ENCODE measurements around the gene COL4A6.

The COL4A6 gene

GRCh38 chrX:108209006-108209554 lies 229.1 kb downstream of the COL4A6 start:
- no peak for DNase-seq

GRCh38 chrX:108203540-108203939 lies 234.7 kb downstream of the COL4A6 start:
- no peak for DNase-seq

GRCh38 chrX:108199691-108200090 lies 238.5 kb downstream of the COL4A6 start:
- no peak for DNase-seq

- no peak for DNase-seq
Observed at GRCh38 chrX:108199041-108199440, 239.2 kb downstream of the COL4A6 start.

- no peak for DNase-seq
Observed at GRCh38 chrX:108198420-108198819, 239.8 kb downstream of the COL4A6 start.

DNA sequence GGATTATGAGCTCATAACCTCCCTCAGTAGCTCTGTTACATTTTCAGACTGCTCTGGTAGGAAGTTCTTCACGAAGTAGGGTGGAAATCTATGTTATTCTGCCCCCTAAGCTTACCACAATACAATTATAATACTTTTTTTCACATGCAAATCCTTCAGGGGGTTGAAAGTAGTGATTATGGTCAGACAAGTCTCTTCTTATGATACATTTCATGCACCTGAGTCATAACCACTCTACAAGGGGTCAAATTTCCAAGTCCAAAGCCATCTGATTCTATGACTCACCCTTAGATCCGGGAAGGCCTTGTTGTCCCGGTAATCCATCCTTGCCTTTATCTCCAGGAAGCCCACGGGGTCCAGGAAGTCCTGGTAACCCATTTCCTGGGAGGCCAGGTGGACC lies 251.4 kb downstream of the COL4A6 start:
- DNase-seq = no peak

- no peak for DNase-seq
Observed at GRCh38 chrX:108178143-108178498, 260.1 kb downstream of the COL4A6 start.

- no peak for DNase-seq
Observed at GRCh38 chrX:108177351-108178142, 260.7 kb downstream of the COL4A6 start.

DNA sequence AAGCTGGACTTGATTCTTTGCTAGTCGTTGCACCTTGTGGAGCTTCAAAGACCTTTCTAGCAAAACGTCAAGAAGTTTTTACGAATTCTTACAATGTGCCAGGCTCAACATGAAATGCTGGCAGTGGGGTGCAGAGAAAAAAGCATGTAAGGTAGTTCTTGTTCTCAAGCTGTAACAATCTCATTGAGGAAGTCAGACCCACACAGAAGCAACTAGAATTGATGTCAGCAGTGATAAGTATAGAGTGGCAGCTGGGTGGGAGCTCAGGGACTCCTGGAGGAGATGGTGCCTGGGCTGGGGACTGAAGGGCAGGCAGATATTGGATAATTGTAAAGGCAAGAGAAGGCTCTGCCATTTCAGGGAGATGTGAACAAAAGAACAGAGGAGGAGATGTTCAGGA lies 264.3 kb downstream of the COL4A6 start:
- no peak for DNase-seq

DNA sequence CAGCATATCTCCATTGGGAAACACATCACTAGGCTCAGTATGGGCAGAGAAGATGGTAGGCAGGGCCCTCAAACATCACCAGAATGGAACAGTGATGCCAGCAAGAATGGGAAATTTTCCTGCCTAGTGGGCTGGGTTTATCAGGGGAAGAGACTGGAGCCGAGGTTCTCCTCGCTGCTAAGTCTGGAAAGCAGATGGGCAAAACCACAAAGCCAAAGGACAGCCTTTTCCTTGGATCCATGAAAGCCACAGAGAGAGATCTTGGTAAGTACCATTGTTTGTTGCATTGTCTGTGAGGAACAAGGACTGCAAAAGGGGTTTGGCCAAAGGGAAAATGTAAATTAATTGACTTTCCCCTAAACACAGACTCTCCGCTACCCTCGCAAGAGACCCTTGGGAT lies 266.6 kb downstream of the COL4A6 start:
- DNase-seq = no peak

DNA sequence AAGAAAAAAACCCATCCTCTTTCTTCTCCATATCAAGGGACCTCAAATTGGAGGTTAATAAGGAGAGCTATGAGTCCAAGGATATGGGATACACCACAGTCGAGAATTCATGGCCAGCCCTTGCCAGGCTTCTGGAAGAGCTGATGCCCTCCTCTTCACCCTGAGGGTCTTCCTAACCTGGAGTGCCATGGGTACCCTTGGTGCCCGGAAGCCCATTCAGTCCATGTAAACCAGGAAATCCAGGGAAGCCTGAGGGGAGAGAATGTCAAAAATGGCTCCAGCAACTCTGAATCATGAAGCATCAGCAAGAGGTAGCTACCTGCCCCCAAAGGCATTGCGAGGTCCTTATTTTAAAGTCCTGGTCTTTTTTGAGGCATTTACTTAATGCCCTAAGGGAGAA lies 268.5 kb downstream of the COL4A6 start:
- no peak for DNase-seq

DNA sequence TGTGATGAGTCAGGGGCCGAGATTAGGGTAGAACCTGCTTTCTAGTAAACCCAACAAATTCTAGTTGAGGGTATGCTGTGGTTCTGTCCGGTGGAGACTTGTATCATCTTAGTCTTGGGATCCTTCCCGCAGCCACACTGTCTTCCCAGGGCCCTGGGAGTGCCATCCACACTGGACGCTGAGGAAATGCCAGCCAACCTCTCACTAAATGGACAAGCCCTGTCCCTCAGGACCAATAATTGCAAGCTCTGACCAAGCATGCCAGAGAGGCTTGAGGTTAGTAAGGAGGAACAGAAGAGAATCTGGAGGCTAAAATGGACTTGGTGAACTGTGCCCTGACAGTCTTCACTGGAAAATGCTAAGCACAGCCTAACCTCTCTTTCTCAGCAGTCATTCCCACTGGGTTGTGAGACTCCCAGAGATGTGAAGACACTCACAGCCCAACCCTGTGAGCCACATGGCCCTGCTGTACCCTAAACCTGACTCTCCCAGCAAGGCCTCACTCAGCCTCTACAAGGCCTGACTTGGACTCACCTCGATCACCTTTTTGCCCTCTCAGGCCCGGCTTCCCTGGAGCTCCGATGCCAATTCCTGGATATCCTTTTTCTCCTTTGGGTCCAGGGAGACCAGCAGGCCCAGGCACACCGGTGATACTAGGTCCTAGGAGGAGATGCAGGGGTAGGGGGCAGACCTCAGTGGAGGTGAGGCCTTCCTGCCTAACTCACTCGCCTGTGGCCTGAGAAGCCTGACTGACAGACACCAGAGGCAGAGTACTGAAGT lies 269.1 kb downstream of the COL4A6 start:
- DNase-seq = no peak

- no peak for DNase-seq
Observed at GRCh38 chrX:108167211-108167872, 270.9 kb downstream of the COL4A6 start.

- no peak for DNase-seq
Observed at GRCh38 chrX:108165383-108166111, 272.7 kb downstream of the COL4A6 start.

DNA sequence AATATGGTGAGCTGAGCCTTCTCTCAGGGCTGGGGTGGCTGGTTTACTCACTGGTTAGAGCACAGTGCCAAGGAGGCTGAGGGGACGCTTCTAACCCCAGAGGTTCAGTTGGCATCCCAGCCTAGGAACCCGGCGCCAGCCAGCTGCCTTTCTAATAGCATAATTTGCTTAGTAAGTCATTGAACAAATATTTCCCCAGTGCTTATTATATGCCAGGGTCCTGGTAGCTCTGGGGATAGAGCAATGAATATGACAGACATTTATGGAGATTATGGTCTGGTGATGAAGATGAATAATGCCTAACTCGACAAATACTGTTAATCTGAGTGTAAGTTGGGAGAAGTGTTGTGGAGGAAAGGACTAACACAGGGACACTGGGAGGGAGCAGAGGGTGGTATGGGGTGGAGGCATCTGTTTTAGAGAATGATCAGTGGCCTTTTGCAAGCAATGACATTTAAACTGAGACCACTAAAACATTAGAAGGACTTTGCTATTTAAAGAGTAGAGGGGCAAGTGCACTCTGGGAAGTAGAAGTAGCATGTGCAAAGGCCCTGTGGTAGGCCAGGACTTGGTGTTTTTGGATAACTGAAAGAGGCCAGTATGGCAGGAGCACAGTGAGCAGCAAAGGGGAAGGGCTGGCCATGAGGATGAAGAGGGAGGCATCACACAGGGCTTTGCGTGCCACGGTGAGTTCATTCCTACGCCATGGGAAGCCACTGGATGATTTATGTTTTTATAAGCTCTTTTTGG lies 274.7 kb downstream of the COL4A6 start:
- DNase-seq = no peak

DNA sequence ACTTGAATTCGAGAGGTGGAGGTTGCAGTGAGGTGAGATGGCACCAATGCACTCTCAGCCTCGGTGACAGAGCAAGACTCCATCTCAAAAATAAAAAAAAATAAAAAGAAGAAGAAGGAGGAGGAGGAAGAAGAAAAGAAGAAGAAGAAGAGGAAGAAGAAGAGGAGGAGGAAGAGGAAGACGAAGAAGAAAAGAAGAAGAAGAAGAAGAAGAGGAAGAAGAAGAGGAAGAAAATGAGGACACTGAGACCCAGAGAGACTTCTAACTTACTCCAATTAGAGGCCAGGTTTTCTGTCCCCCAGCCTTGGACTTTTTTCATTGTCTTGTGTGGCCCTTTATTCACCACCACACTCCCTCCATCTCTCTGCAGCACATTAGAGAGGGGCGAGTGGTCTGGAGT lies 276.0 kb downstream of the COL4A6 start:
- DNase-seq = no peak

DNA sequence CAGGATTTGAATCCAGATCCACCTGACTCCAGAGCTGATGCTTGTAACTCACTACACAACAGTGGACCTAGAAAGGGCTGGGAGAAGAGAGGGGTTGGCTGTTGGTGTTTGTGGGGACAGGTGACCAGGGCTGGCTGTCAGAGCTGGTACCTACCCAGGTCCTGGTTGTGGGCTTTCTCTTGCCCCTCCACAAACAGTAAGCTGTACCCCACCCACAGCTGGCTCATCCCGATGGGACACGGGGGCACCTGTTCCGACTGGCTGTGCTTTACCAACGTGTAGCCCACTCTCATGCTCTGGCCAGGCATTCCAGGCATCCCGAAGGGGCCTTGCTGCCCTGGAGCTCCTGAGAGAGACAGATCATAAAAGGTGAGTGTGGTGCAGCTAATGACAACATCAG lies 277.9 kb downstream of the COL4A6 start:
- no peak for DNase-seq

- no peak for DNase-seq
Observed at GRCh38 chrX:108159028-108159670, 279.1 kb downstream of the COL4A6 start.

- no peak for DNase-seq
Observed at GRCh38 chrX:108157628-108158027, 280.6 kb downstream of the COL4A6 start.

GRCh38 chrX:108156934-108157466 lies 281.2 kb downstream of the COL4A6 start:
- DNase-seq = no peak

DNA sequence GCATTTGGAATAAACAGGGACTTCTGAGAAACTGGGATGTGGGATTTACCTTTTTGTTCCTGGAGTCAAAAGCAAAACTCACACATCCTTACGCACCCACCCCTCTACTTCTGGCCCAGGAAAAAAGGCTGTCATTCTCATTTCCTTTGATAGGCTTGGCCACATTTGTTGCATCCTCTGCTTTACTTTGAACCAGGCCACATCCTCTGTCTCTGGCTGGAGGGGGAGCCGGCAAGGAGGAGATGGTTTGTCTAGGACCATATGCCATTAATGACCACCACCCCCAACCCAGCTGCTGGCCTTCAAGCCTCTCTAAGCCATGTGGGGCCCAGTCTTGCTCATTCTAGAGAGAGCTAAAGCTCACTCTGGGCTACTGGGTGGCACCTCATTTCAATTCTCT lies 282.1 kb downstream of the COL4A6 start:
- no peak for DNase-seq
